HEK293 (cell line): ENCODE measurements around the gene ASXL3.

Experiments
- GFI1B ChIP-seq: fragments of 450-650 bp; formaldehyde crosslinking; IDR thresholded peaks from 2 replicates; pipeline ENCODE4 v1.5.1; 2016; ENCODE audit warnings: missing biosample characterization, missing genetic modification characterization
- GLI2 ChIP-seq: fragments of 450-650 bp; formaldehyde crosslinking; IDR thresholded peaks from 2 replicates; pipeline ENCODE4; 2017; ENCODE audit warnings: missing biosample characterization, missing genetic modification characterization, low read depth, borderline replicate concordance
- GLI4 ChIP-seq: fragments of 450-650 bp; formaldehyde crosslinking; IDR thresholded peaks from 2 replicates; pipeline ENCODE4 v1.5.1; 2016; ENCODE audit warnings: missing biosample characterization, missing genetic modification characterization
- GLIS2 ChIP-seq: fragments of 450-650 bp; formaldehyde crosslinking; IDR thresholded peaks from 2 replicates; pipeline ENCODE4 v1.5.1; 2016; ENCODE audit warnings: missing biosample characterization, missing genetic modification characterization
- HOXA7 ChIP-seq: sonication (generic); formaldehyde crosslinking; IDR thresholded peaks from 2 replicates; pipeline ENCODE4 v1.8.1; 2022; ENCODE audit warnings: missing genetic modification reagents, borderline replicate concordance
- KLF16 ChIP-seq: fragments of 450-650 bp; formaldehyde crosslinking; IDR thresholded peaks from 2 replicates; pipeline ENCODE4 v1.5.1; 2017; ENCODE audit warnings: missing biosample characterization, missing genetic modification characterization
- KLF8 ChIP-seq: fragments of 450-650 bp; formaldehyde crosslinking; IDR thresholded peaks from 2 replicates; pipeline ENCODE4 v1.5.1; 2016; ENCODE audit warnings: missing biosample characterization, missing genetic modification characterization
- OSR2 ChIP-seq: fragments of 450-650 bp; formaldehyde crosslinking; IDR thresholded peaks from 2 replicates; pipeline ENCODE4 v1.5.1; 2016; ENCODE audit warnings: missing biosample characterization, missing genetic modification characterization
- REPIN1 ChIP-seq: fragments of 450-650 bp; formaldehyde crosslinking; IDR thresholded peaks from 2 replicates; pipeline ENCODE4 v1.5.1; 2017; ENCODE audit warnings: missing biosample characterization, missing genetic modification characterization, low read depth
- WT1 ChIP-seq: fragments of 450-650 bp; formaldehyde crosslinking; IDR thresholded peaks from 2 replicates; pipeline ENCODE4 v1.5.1; 2016; ENCODE audit warnings: missing biosample characterization, missing genetic modification characterization
- YY2 ChIP-seq: fragments of 450-650 bp; formaldehyde crosslinking; IDR thresholded peaks from 2 replicates; pipeline ENCODE4 v1.5.1; 2016; ENCODE audit warnings: missing biosample characterization, missing genetic modification characterization
- ZFHX2 ChIP-seq: fragments of 450-650 bp; formaldehyde crosslinking; conservative IDR thresholded peaks from 2 replicates; pipeline ENCODE4 v1.5.1; 2016; ENCODE audit warnings: missing biosample characterization, missing genetic modification characterization
- ZFP3 ChIP-seq: fragments of 450-650 bp; formaldehyde crosslinking; IDR thresholded peaks from 2 replicates; pipeline ENCODE4 v1.5.1; 2016; ENCODE audit warnings: low read depth, missing biosample characterization, missing genetic modification characterization
- ZNF2 ChIP-seq: fragments of 450-650 bp; formaldehyde crosslinking; IDR thresholded peaks from 2 replicates; pipeline ENCODE4 v1.5.1; 2016; ENCODE audit warnings: missing biosample characterization, missing genetic modification characterization
- ZNF335 ChIP-seq: fragments of 450-650 bp; formaldehyde crosslinking; conservative IDR thresholded peaks from 2 replicates; pipeline ENCODE4 v1.5.1; 2016; ENCODE audit warnings: missing biosample characterization, missing genetic modification characterization
- ZNF354C ChIP-seq: fragments of 450-650 bp; formaldehyde crosslinking; IDR thresholded peaks from 2 replicates; pipeline ENCODE4 v1.5.1; 2016; ENCODE audit warnings: missing biosample characterization, missing genetic modification characterization, low read depth, borderline replicate concordance
- ZNF48 ChIP-seq: fragments of 450-650 bp; formaldehyde crosslinking; IDR thresholded peaks from 2 replicates; pipeline ENCODE4 v1.5.1; 2016; ENCODE audit warnings: missing biosample characterization, missing genetic modification characterization
- ZNF560 ChIP-seq: fragments of 450-650 bp; formaldehyde crosslinking; IDR thresholded peaks from 2 replicates; pipeline ENCODE4 v1.5.1; 2017; ENCODE audit warnings: missing biosample characterization, missing genetic modification characterization, borderline replicate concordance
- ZNF561 ChIP-seq: fragments of 450-650 bp; IDR thresholded peaks from 2 replicates; pipeline ENCODE4 v1.5.1; 2018; ENCODE audit warnings: missing biosample characterization, missing genetic modification characterization, borderline replicate concordance
- ZNF610 ChIP-seq: fragments of 450-650 bp; formaldehyde crosslinking; IDR thresholded peaks from 2 replicates; pipeline ENCODE4 v1.5.1; 2016; ENCODE audit warnings: missing biosample characterization, missing genetic modification characterization, borderline replicate concordance
- ZNF658 ChIP-seq: fragments of 450-650 bp; formaldehyde crosslinking; IDR thresholded peaks from 2 replicates; pipeline ENCODE4; 2016; ENCODE audit warnings: missing biosample characterization, missing genetic modification characterization
- ZSCAN30 ChIP-seq: fragments of 450-650 bp; IDR thresholded peaks from 2 replicates; pipeline ENCODE4 v1.5.1; 2018; ENCODE audit warnings: missing biosample characterization, mild to moderate bottlenecking, missing genetic modification characterization, moderate library complexity
- TF ChIP-seq, protein P1 (sequence below): fragments of 450-650 bp; formaldehyde crosslinking; IDR thresholded peaks from 2 replicates; pipeline ENCODE4 v1.5.1; 2016; ENCODE audit warnings: missing biosample characterization, missing genetic modification characterization, low read depth
- TF ChIP-seq, protein P2 (sequence below): fragments of 450-650 bp; formaldehyde crosslinking; IDR thresholded peaks from 2 replicates; pipeline ENCODE4 v1.5.1; 2016; ENCODE audit warnings: missing biosample characterization, missing genetic modification characterization
- TF ChIP-seq, protein P3 (sequence below): fragments of 450-650 bp; formaldehyde crosslinking; IDR thresholded peaks from 2 replicates; pipeline ENCODE4 v1.5.1; 2016; ENCODE audit warnings: missing biosample characterization, missing genetic modification characterization
- TF ChIP-seq, protein P4 (sequence below): fragments of 450-650 bp; formaldehyde crosslinking; IDR thresholded peaks from 2 replicates; pipeline ENCODE4 v1.5.1; 2016; ENCODE audit warnings: missing biosample characterization, missing genetic modification characterization, borderline replicate concordance
- TF ChIP-seq, protein P5 (sequence below): fragments of 450-650 bp; formaldehyde crosslinking; IDR thresholded peaks from 2 replicates; pipeline ENCODE4 v1.5.1; 2016; ENCODE audit warnings: missing biosample characterization, missing genetic modification characterization

Gene ASXL3

DNA sequence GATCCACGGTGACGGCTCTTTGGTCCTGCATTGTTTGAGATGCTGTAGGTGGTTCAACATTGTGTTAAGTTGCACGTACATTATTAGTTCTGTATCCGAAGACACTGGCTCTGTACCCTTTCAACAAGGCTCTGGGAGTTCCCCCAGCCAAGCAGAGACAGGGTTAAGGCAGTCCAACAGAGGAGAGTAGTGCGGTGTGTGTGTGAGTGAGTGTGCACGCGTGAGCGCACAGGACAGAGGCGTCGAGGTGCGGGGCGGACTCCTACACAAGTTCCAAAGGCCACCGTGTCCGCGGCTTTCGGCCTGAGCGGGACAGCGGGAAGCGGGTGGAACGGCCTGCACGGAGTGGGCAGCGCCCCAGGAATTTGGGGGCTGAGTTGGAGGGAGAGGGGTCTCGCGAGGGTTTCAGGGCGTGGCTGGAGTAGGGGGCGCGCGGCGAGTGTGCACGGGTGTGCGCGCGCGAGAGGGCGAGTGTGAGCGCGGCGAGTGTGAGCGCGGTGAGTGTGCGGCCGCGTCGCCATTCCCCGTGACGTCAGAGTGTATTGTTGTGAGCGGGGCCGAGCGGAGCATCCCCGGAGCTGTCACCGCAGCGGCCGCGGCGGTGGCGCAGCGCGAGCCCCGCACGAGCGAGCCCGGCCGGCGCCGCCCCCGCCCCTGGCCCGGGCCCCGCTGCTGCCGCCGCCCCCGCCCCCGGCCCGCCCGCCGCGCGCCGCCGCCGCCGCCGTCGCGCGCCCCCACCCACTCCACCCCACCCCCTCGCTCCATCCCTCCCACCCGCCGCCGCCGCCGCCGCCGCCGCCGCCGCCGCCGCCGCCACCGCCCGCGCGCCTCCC, at the start of gene ASXL3 (continued):
- TF ChIP-seq, protein P1, sequence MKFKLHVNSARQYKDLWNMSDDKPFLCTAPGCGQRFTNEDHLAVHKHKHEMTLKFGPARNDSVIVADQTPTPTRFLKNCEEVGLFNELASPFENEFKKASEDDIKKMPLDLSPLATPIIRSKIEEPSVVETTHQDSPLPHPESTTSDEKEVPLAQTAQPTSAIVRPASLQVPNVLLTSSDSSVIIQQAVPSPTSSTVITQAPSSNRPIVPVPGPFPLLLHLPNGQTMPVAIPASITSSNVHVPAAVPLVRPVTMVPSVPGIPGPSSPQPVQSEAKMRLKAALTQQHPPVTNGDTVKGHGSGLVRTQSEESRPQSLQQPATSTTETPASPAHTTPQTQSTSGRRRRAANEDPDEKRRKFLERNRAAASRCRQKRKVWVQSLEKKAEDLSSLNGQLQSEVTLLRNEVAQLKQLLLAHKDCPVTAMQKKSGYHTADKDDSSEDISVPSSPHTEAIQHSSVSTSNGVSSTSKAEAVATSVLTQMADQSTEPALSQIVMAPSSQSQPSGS (tag by site-specific recombination): peak; percentile 65; the same call in 1 of the 2 replicates
- TF ChIP-seq, protein P2, sequence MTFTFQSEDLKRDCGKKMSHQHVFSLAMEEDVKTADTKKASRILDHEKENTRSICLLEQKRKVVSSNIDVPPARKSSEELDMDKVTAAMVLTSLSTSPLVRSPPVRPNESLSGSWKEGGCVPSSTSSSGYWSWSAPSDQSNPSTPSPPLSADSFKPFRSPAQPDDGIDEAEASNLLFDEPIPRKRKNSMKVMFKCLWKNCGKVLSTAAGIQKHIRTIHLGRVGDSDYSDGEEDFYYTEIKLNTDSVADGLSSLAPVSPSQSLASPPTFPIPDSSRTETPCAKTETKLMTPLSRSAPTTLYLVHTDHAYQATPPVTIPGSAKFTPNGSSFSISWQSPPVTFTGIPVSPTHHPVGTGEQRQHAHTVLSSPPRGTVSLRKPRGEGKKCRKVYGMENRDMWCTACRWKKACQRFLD (tag by site-specific recombination): no peak
- TF ChIP-seq ZNF354C (tag by site-specific recombination) (no peak), GLI4 (tag by site-specific recombination) (peak; percentile 69; the same call in 1 of the 2 replicates), GLIS2 (peak; percentile 29; the same call in 1 of the 2 replicates), ZFP3 (tag by site-specific recombination) (peak; percentile 91), ZNF335 (tag by site-specific recombination) (peak; percentile 91), WT1 (tag by site-specific recombination) (no peak), ZNF48 (tag by site-specific recombination) (no peak), KLF8 (tag by site-specific recombination) (peak; percentile 62; the same call in 1 of the 2 replicates), ZNF610 (peak; percentile 73; the same call in 1 of the 2 replicates), YY2 (peak; percentile 81), KLF16 (tag by site-specific recombination) (peak; percentile 92), GLI2 (no peak), REPIN1 (tag by site-specific recombination) (no peak; the same call in 1 of the 2 replicates), ZFHX2 (peak; percentile 93), ZNF560 (tag by site-specific recombination) (no peak), OSR2 (tag by site-specific recombination) (no peak), GFI1B (tag by site-specific recombination) (no peak), ZSCAN30 (peak; percentile 52; the same call in 1 of the 2 replicates), ZNF658 (tag by site-specific recombination) (no peak), HOXA7 (CRISPR knock-in tag) (no peak), ZNF2 (peak; percentile 83), ZNF561 (tag by site-specific recombination) (no peak)
- TF ChIP-seq, protein P3, sequence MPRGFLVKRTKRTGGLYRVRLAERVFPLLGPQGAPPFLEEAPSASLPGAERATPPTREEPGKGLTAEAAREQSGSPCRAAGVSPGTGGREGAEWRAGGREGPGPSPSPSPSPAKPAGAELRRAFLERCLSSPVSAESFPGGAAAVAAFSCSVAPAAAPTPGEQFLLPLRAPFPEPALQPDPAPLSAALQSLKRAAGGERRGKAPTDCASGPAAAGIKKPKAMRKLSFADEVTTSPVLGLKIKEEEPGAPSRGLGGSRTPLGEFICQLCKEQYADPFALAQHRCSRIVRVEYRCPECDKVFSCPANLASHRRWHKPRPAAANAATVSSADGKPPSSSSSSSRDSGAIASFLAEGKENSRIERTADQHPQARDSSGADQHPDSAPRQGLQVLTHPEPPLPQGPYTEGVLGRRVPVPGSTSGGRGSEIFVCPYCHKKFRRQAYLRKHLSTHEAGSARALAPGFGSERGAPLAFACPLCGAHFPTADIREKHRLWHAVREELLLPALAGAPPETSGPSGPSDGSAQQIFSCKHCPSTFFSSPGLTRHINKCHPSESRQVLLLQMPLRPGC: peak; percentile 48; the same call in 1 of the 2 replicates
- TF ChIP-seq, protein P4, sequence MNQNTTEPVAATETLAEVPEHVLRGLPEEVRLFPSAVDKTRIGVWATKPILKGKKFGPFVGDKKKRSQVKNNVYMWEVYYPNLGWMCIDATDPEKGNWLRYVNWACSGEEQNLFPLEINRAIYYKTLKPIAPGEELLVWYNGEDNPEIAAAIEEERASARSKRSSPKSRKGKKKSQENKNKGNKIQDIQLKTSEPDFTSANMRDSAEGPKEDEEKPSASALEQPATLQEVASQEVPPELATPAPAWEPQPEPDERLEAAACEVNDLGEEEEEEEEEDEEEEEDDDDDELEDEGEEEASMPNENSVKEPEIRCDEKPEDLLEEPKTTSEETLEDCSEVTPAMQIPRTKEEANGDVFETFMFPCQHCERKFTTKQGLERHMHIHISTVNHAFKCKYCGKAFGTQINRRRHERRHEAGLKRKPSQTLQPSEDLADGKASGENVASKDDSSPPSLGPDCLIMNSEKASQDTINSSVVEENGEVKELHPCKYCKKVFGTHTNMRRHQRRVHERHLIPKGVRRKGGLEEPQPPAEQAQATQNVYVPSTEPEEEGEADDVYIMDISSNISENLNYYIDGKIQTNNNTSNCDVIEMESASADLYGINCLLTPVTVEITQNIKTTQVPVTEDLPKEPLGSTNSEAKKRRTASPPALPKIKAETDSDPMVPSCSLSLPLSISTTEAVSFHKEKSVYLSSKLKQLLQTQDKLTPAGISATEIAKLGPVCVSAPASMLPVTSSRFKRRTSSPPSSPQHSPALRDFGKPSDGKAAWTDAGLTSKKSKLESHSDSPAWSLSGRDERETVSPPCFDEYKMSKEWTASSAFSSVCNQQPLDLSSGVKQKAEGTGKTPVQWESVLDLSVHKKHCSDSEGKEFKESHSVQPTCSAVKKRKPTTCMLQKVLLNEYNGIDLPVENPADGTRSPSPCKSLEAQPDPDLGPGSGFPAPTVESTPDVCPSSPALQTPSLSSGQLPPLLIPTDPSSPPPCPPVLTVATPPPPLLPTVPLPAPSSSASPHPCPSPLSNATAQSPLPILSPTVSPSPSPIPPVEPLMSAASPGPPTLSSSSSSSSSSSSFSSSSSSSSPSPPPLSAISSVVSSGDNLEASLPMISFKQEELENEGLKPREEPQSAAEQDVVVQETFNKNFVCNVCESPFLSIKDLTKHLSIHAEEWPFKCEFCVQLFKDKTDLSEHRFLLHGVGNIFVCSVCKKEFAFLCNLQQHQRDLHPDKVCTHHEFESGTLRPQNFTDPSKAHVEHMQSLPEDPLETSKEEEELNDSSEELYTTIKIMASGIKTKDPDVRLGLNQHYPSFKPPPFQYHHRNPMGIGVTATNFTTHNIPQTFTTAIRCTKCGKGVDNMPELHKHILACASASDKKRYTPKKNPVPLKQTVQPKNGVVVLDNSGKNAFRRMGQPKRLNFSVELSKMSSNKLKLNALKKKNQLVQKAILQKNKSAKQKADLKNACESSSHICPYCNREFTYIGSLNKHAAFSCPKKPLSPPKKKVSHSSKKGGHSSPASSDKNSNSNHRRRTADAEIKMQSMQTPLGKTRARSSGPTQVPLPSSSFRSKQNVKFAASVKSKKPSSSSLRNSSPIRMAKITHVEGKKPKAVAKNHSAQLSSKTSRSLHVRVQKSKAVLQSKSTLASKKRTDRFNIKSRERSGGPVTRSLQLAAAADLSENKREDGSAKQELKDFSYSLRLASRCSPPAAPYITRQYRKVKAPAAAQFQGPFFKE (tag by site-specific recombination): 0 out of 2 replicates have a peak, but pooled peaks have one; percentile 37
- TF ChIP-seq, protein P5, sequence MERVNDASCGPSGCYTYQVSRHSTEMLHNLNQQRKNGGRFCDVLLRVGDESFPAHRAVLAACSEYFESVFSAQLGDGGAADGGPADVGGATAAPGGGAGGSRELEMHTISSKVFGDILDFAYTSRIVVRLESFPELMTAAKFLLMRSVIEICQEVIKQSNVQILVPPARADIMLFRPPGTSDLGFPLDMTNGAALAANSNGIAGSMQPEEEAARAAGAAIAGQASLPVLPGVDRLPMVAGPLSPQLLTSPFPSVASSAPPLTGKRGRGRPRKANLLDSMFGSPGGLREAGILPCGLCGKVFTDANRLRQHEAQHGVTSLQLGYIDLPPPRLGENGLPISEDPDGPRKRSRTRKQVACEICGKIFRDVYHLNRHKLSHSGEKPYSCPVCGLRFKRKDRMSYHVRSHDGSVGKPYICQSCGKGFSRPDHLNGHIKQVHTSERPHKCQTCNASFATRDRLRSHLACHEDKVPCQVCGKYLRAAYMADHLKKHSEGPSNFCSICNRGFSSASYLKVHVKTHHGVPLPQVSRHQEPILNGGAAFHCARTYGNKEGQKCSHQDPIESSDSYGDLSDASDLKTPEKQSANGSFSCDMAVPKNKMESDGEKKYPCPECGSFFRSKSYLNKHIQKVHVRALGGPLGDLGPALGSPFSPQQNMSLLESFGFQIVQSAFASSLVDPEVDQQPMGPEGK: peak; percentile 71
